ENCODE results near the gene ADORA1.

The ADORA1 gene

GRCh38 chr1:203121186-203122015 is 6.1 kb upstream of the ADORA1 start:
- DNase-seq (ENCODE audit: low read depth, low spot score), result no peak

GRCh38 chr1:203122159-203122558 is 5.4 kb upstream of the ADORA1 start:
- DNase-seq (ENCODE audit: low read depth, low spot score), result no peak

DNA sequence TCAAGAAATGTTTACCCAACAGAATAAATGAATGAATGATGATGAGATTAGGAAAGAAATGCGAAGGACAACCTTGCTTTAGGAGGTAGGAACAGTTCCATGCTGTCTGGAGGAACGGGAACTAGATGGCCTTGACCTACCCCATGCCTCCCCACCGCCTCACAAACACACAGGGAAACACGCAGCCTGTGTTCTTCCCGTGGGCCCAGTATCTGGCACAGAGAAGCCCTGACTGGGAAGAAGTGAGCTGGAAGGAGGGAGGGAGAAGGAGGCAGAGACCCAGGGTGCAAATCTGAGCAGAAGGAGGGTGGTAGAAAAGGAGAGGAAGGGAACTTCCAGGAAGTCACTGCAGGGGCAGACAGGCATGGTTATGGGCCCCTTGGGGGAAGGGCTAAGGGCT is 3.5 kb upstream of the ADORA1 start:
- DNase-seq (ENCODE audit: low read depth, low spot score), result no peak

DNA sequence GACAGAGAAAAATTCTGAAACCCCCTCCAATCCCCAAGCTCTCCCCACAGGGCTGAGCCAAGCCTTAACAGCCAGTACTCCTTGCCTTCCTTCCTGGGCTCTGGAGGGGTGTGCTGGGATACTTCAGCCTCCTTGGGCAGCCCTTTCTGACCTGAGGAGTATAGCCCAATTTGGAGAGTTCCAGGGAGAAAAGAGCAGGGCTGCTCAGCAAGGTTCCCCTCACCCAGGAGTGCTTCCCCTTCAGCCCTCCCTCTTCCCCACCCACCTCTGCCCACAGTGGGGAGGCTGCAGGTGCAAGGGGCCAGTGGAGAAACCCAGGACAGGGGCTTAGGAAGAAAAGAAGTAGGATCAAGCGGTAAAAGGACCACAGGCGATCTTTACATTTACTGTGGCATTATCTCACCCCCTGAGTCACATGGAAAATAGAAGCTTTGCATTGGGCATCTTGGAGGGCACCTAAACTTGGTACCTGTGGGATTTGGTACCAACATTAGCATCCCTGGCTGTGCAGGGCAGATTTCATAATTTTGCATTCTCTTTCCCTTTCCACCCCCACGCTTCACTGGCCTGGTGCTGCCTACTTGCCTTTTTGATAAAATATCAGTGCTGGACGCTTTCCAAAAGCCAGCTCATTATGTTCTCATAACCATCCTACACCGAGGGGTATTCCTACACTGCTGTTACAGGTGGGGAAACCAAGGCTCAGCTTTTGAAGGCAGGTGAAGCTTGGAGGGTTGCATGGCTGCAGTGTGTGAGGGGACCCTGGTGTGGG is 2.8 kb upstream of the ADORA1 start:
- no peak for DNase-seq (ENCODE audit: low read depth, low spot score)

DNA sequence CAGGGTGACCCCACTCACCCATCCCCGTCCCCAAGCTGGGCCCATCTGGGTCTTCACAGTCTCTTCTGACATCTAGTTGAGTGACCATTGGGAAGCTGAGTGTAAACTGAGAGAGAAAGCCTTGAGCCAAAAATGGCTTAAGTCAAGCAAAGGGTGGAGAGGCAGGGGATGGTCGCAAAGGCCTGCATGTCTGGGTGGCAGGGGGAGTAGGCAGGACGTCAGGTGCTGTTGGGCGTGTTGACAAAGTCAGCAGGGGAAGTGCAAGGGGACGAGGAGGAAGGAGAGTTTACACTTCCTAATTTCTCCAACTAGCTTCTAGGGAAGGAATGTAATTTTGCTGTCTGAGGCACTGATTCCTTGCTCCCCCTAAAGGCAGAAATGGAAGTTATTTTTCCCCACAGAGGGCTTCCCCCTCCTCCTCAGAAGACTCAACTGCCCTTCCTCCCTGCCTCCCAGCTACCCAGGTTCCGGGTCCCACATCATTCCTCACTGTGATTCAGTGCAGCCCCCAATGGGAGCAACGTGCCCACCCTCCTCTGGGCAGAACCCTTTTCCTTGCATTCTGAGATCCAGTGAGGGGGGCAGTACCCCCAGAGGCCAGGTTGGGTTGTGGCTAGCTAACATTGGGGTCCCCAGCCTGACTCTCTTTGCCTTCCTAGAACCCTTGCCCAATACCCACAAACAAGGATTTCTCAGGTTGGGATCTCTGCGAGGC is 1.2 kb upstream of the ADORA1 start:
- no peak for DNase-seq (ENCODE audit: low read depth, low spot score)

DNA sequence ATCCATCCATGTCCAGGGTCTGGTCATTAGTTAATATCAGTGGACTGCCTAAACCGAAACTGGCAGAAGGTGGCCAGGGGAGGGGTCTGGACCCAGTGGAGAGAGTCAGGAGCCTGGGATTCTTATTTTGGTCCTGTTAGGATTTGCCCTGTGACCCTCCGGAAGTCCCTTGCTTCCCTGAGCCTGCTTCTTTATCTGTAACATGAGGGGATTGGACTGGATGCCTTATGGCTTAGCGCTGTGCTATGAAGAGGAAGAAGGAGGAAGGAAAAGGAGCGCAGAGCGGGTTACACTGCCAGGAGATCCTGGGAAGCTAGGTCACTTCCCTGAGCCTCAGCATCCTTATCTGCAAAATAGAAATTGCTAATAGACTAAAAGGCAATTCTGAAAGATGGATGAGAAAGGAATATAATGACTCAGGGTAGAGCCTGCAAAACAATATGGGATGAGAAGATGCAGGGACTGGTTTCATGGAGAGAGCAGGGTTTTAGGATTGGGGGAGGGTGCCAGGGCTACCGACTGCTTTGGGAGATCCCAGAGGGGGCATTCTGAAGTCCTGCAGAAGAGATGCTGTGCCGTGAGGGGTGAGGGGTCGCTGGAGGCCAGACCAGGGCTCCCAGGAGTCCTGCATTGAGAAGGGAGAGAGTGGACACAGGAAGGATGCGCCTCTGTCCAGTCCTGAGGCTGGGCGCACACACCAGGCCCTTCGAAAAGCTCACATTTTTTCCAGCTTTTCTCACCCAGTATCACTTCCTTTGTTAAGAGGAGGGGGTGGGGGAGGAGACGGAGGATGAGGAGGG is 460 bp upstream of the ADORA1 start:
- DNase-seq (ENCODE audit: low read depth, low spot score), result no peak

GRCh38 chr1:203128431-203128715 is 847 bp downstream of the ADORA1 start:
- no peak for DNase-seq (ENCODE audit: low read depth, low spot score)

GRCh38 chr1:203128716-203129500 is 1.4 kb downstream of the ADORA1 start:
- no peak for DNase-seq (ENCODE audit: low read depth, low spot score)

GRCh38 chr1:203129501-203130231 is 2.1 kb downstream of the ADORA1 start:
- no peak for DNase-seq (ENCODE audit: low read depth, low spot score)

DNA sequence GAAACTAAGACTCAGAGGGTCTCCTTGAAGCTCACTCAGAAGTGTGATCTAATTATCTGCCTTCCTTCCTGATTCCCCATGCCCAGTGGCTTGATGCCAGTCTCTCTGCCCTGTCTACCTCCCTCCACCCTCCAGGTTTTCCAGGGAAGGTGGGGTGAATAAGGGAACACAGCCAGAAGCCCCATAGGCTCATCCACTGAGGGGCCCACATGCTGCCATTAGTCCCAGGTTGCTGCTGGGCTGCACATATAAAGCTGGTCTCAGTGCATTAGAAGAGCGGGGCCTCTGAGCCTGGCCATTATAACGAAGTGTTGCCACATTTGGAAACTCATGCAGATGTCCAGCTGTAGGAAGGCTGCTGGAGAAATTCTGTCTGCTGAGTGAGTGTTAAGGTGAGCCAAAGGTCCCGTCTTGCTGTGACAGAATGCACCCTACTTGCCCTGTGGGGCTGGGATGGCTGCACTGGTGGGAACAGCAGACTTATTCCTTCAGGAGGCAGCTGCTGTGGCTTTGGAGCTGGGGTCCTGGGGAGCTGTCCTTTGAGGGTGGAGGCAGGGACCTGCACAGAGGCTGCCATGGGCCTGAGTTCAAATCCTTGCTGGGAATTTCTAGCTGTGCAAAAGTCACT is 2.9 kb downstream of the ADORA1 start:
- no peak for DNase-seq (ENCODE audit: low read depth, low spot score)

- DNase-seq (ENCODE audit: low read depth, low spot score), result no peak
Observed at GRCh38 chr1:203131548-203132200, 4.1 kb downstream of the ADORA1 start.

GRCh38 chr1:203133970-203134725 is 6.6 kb downstream of the ADORA1 start:
- DNase-seq (ENCODE audit: low read depth, low spot score), result no peak

- no peak for DNase-seq (ENCODE audit: low read depth, low spot score)
Observed at GRCh38 chr1:203135636-203136305, 8.2 kb downstream of the ADORA1 start.

GRCh38 chr1:203136409-203137042 is 9.0 kb downstream of the ADORA1 start:
- DNase-seq (ENCODE audit: low read depth, low spot score), result no peak

GRCh38 chr1:203137324-203137723 is 9.8 kb downstream of the ADORA1 start:
- DNase-seq (ENCODE audit: low read depth, low spot score), result no peak

DNA sequence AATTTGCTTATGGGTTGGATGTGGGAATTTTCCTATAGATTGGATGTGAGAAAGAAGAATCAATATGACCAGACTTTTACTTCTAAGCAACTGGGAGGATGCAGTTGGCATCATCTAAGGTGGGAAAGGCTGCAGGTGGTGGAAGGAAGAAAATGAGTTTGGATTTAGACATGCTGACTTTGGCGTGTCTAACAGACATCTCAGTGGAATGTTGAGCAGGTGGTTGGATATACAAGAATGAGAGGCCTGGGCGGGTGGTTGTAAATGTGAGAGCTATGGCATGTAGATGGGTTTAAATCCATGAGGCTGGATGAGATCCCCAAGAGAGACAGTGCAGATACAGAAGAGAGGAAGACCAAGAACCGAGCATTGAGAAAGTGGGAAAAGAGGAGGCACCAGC is 10.5 kb downstream of the ADORA1 start:
- DNase-seq (ENCODE audit: low read depth, low spot score), result no peak

DNA sequence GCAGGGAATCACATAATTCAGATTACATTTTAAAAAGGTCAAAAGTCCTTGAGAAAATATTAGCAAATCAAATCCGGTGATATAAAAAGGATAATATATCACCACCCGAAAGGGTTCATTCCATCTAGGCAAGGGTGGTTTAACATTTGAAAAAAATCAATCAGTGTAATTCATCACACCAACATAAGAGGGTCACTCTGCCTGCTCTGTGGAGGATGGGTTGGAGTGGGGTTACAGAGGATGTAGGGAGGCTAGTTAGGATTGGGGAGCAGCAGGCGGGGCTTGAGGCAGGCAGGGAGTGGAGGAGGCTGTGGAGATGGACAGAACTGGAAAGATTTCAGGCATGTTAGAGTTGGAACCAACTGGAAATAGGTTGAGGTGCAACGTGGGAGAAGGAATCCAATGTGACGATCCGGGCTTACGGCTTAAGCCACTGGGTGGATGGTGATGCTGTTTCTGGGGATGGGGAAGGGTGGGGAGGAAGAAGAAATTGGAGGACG is 12.5 kb downstream of the ADORA1 start:
- DNase-seq (ENCODE audit: low read depth, low spot score), result no peak
